SJSA1 (cell line): ENCODE measurements around the gene CEP78. TPM values are rescaled to one million over a fixed set of nuclear protein-coding genes. Genes with fewer than 3 reads are reported as not detected.
A peak's percentile ranks its signal among the peaks of the same experiment; 100 is the strongest.

Experiments used
- DNase-seq, 2 experiments: peaks; one replicate each; pipeline ENCODE4 v3.0.0-alpha.2; 2015 to 2020; ENCODE audit warnings: low spot score in 2 of 2, low read depth in 1 of 2
- H3K27ac ChIP-seq: fragments of 250-450 bp; sonication (Bioruptor Pico); 2 replicates; pipeline ENCODE4 v1.5.1; 2020; ENCODE audit warnings: mild to moderate bottlenecking, moderate library complexity
- H3K27me3 ChIP-seq: fragments of 250-450 bp; sonication (Bioruptor Pico); replicated peaks from 2 replicates; pipeline ENCODE4 v1.5.1; 2020; ENCODE audit warnings: mild to moderate bottlenecking, moderate library complexity
- H3K36me3 ChIP-seq: fragments of 250-450 bp; sonication (Bioruptor Pico); 2 replicates; pipeline ENCODE4 v1.5.1; 2020; ENCODE audit warnings: mild to moderate bottlenecking
- H3K4me1 ChIP-seq: fragments of 250-450 bp; sonication (Bioruptor Pico); replicated peaks from 2 replicates; pipeline ENCODE4 v1.6.1; 2021; ENCODE audit warnings: mild to moderate bottlenecking
- H3K4me3 ChIP-seq: fragments of 250-450 bp; sonication (Bioruptor Pico); 2 replicates; pipeline ENCODE4 v1.5.1; 2020; ENCODE audit warnings: mild to moderate bottlenecking
- H3K9me3 ChIP-seq: fragments of 250-450 bp; sonication (Bioruptor Pico); replicated peaks from 2 replicates; pipeline ENCODE4 v1.5.1; 2020; ENCODE audit warnings: mild to moderate bottlenecking
- total RNA-seq: library from RNA; depleted of rRNA; stranded (reverse); fragments of >200 nt; shearing (Covaris generic); gene quantifications from 2 replicates; pipeline ENCODE4 v1.2.3, GENCODE V29; 2014

Gene CEP78
- total RNA-seq, 1 experiment from 2014 or later = 53.4 TPM

DNA sequence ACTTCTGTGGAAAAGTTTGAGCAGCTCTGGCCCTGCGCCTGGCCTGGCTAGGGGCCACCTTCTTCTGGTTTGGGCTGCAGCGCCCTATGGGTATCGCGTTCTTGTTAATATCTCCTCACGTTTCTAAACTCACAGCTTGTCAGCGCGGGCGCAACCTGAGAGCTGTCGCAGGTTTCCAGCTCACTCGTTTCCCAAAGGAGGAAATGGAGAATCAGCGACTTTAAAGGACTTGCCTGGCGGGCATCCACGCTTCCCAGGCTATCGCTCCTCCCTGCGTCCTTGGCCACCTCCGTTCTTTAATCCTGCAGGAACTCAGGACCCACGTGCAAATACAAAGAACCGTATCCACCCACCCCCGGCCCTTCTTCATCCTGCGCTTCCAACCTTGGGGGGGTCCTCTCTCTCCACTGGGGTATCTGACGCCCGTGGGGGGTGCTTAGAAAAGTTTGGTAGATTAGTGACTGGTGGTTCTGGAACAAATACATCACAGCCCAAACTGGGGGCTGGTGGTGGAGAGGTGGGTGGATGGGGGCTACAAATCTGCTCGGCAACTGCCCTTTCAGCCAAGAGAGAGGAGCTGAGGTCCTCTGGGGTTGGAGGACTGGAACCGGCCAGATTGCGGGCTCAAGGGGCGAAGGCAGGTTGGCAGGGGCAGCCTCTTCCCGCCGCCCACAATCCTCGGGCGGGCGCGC, 60.5 kb downstream of the CEP78 start:
- no peak for DNase-seq
- H3K27ac ChIP-seq = no peak overlapping the region; the same call in 1 of the 2 replicates
- no peaks in the 10 kb centered on the region for H3K27me3 ChIP-seq
- peaks cover 4% of the 10 kb centered on the region for H3K4me1 ChIP-seq
- H3K9me3 ChIP-seq = no peaks in the 10 kb centered on the region
- peak overlapping the region; percentile 69 for H3K4me3 ChIP-seq
- H3K36me3 ChIP-seq = 0 out of 2 replicates have a peak, but pooled peaks cover 4% of the 10 kb centered on the region

- peak; percentile 80 to 91 for DNase-seq
- no peaks in the 10 kb centered on the region for H3K27me3 ChIP-seq
- H3K4me1 ChIP-seq = peaks cover 4% of the 10 kb centered on the region
- no peaks in the 10 kb centered on the region for H3K9me3 ChIP-seq
- no peak within 1 kb of the TSS; the same call in 1 of the 2 replicates for H3K27ac ChIP-seq
- peak within 1 kb of the TSS; percentile 69 for H3K4me3 ChIP-seq
- 0 out of 2 replicates have a peak, but pooled peaks cover 4% of the 10 kb centered on the region for H3K36me3 ChIP-seq
Measured at GRCh38 chr9:78296893-78297671, 61.2 kb downstream of the CEP78 start, which contains the start of gene PSAT1. PSAT1 (plus strand) TSS chr9:78297125; CDS start chr9:78297211, 86 bp downstream.

GRCh38 chr9:78297672-78297961, 61.7 kb downstream of the CEP78 start:
- H3K4me3 ChIP-seq = peak overlapping the region; percentile 69
- H3K36me3 ChIP-seq = 0 out of 2 replicates have a peak, but pooled peaks cover 4% of the 10 kb centered on the region
- no peak for DNase-seq
- H3K9me3 ChIP-seq = no peaks in the 10 kb centered on the region
- H3K27me3 ChIP-seq = no peaks in the 10 kb centered on the region
- H3K27ac ChIP-seq = no peak overlapping the region
- H3K4me1 ChIP-seq = peaks cover 4% of the 10 kb centered on the region

DNA sequence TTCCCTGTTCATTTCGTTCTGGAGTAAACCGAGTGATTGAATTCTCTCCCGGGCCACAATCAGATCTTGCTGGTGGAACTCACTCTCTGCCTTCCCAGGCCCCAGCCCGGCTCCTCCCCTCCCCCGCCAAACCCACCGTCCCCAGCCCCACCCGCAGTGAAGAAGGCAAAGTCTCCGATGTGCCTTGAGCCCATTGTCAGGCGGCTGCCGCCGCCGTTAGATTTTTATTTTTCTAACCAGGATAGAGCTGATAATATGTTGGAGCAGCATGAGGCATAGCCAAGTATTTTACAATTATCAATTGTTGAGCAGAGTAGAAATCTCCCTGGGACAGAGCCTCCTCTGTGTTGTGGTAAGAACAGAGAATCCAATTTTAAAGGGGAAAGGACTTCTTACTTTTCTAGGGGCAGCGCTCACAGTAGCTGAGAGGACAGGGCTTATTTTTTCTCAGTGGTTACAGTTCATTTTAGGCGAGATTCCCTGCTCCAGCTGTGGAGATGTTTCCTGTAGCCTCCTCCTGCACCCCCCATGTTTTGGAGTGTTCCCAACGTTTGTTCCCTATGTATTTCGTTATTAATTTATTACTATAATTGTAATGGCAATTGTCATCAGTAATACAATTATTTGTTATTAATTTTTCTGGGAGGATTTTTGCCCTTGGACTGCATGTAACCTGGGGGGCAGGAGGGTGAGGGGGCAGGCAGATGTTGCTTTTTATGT, 62.3 kb downstream of the CEP78 start:
- H3K36me3 ChIP-seq = 0 out of 2 replicates have a peak, but pooled peaks cover 4% of the 10 kb centered on the region
- no peaks in the 10 kb centered on the region for H3K27me3 ChIP-seq
- peak overlapping the region; percentile 69 for H3K4me3 ChIP-seq
- peaks cover 4% of the 10 kb centered on the region for H3K4me1 ChIP-seq
- no peak overlapping the region for H3K27ac ChIP-seq
- DNase-seq = no peak
- H3K9me3 ChIP-seq = no peaks in the 10 kb centered on the region

DNA sequence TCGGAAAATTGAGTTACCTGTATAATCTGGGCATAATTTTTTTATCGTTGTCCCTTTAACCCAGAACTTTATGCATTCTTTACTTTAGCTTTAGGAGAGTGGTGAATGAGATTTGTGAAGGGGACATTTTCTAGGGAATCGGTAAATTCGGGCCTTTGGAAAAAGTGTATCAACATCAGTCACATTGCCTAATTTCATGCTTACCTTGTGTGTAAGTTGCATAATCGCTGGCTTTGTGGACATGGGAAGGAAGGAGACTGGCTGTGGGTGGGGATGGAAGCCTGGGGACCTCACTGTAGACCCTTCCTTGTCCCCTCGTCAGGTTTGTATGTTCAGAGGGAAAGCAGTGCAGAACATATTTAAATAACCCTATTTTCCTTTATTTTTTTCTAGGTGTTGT, 64.3 kb downstream of the CEP78 start:
- no peak for DNase-seq
- H3K36me3 ChIP-seq = peaks cover 4% of the 10 kb centered on the region; the same call in 1 of the 2 replicates
- peaks cover 4% of the 10 kb centered on the region for H3K4me1 ChIP-seq
- no peak overlapping the region for H3K4me3 ChIP-seq
- H3K27me3 ChIP-seq = no peaks in the 10 kb centered on the region
- no peak overlapping the region for H3K27ac ChIP-seq
- H3K9me3 ChIP-seq = no peaks in the 10 kb centered on the region

DNA sequence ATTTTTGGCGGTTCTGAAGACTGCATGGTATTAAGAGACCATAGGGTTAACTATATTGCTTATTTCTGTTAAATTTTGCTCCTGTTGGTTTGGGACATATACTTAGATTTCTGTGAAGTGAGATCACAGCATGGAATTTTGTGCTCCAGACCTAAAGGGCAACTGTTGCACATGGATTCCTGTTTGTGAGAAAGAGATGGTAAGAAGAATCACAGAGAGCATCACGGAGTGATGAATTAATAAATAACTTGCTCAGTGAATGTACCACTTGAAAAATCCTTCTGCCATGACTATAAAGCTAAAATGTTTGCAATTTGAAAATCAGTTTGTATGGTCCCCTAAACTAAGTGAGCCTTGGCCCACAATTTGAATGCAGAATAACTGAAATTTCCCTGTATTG, 65.6 kb downstream of the CEP78 start:
- Histone ChIP-seq H3K27ac (no peak overlapping the region), H3K36me3 (peaks cover 4% of the 10 kb centered on the region; the same call in 1 of the 2 replicates), H3K9me3 (no peaks in the 10 kb centered on the region), H3K4me3 (no peak overlapping the region), H3K4me1 (peaks cover 4% of the 10 kb centered on the region), H3K27me3 (no peaks in the 10 kb centered on the region)
- DNase-seq = no peak

DNA sequence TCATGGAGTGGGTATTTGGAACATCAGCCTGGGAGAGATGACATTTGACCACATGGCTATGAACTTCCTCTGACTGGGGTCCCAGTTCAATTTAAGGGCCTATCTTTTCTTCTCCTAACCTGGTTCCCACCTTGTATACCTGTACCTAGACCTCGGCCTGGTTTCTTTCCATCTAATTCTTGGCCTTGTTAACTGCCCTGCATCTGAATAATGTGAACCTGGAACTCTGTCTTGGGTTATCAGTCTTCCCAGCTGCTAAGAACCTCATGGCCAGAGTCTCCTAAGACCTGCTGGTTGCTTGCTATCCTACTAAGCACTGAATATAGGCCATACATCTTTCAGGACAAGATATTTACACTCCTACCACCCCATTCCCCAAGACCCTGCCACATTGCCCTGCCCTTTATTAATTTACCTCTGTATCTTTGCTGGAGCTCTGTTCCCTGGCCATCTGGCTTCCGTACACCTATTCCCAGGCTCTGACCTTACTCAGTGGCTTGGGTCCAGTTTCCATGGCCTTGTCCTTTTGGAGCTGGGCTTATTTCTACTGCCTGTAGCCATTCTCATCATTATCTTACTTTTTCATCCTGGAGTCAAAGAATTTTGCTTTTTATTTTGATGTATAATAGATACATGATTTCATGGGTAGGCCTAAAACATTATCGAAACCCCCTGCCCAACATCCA, 67.6 kb downstream of the CEP78 start:
- H3K9me3 ChIP-seq = no peaks in the 10 kb centered on the region
- DNase-seq = no peak
- H3K27ac ChIP-seq = no peak overlapping the region
- H3K4me3 ChIP-seq = no peak overlapping the region
- H3K4me1 ChIP-seq = no peaks in the 10 kb centered on the region
- no peaks in the 10 kb centered on the region for H3K27me3 ChIP-seq
- peaks cover 7% of the 10 kb centered on the region for H3K36me3 ChIP-seq

GRCh38 chr9:78304357-78304756, 68.5 kb downstream of the CEP78 start:
- Histone ChIP-seq H3K4me3 (no peak overlapping the region), H3K27ac (no peak overlapping the region), H3K4me1 (no peaks in the 10 kb centered on the region), H3K9me3 (no peaks in the 10 kb centered on the region), H3K27me3 (no peaks in the 10 kb centered on the region), H3K36me3 (peaks cover 7% of the 10 kb centered on the region)
- no peak for DNase-seq

- no peak for DNase-seq
- Histone ChIP-seq H3K9me3 (no peaks in the 10 kb centered on the region), H3K27ac (no peak overlapping the region), H3K27me3 (no peaks in the 10 kb centered on the region), H3K36me3 (peaks cover 3% of the 10 kb centered on the region), H3K4me1 (no peaks in the 10 kb centered on the region), H3K4me3 (no peak overlapping the region)
Measured at GRCh38 chr9:78306222-78307076, 70.6 kb downstream of the CEP78 start.

DNA sequence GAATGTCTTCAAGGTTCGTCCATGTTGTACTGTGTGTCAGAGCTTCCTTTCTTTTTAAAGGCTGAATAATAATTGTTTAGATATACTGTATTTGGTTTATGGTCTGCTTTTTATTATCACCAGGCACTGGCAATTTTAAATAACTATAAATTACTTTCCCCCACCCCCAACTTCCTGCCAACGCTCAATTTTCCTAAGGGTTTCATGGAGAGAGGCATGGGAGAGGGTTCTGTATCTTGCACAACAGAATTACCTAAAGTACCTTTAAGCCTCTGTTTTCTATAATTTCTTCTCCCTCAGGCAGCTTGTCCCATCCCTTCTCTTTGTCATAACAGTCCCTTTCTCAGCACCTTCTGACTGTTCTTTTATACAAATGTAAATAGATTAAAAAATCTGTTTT, 71.5 kb downstream of the CEP78 start:
- Histone ChIP-seq H3K9me3 (no peaks in the 10 kb centered on the region), H3K27ac (no peak overlapping the region), H3K4me3 (no peak overlapping the region), H3K36me3 (peaks cover 3% of the 10 kb centered on the region), H3K27me3 (no peaks in the 10 kb centered on the region), H3K4me1 (no peaks in the 10 kb centered on the region)
- DNase-seq = no peak

DNA sequence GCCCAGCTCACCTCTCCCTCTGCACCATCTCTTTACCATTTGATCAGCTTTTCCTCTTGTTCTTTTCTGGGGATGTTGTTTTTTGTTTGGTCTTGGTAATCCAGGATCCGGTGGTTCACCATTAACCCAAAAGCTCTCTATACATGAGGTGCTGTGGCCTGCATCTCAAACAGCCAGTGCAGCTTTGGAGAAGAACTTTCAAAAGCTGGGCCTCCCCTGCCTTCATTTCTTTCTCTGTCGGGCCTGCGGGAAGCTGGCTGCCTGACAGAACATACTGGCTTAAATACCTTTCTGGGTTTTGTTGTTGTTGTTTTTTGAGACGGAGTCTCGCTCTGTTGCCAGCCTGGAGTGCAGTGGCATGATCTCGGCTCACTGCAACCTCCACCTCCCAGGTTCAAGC, 73.2 kb downstream of the CEP78 start:
- Histone ChIP-seq H3K27ac (no peak overlapping the region), H3K36me3 (peaks cover 3% of the 10 kb centered on the region), H3K4me3 (no peak overlapping the region), H3K4me1 (no peaks in the 10 kb centered on the region), H3K27me3 (no peaks in the 10 kb centered on the region), H3K9me3 (no peaks in the 10 kb centered on the region)
- no peak for DNase-seq

GRCh38 chr9:78311075-78311474, 75.2 kb downstream of the CEP78 start:
- H3K9me3 ChIP-seq = no peaks in the 10 kb centered on the region

More at GRCh38 chr9:78311075-78311474, 75.2 kb downstream of the CEP78 start:
- Histone ChIP-seq H3K36me3 (peaks cover 3% of the 10 kb centered on the region; the same call in 1 of the 2 replicates), H3K27me3 (no peaks in the 10 kb centered on the region), H3K4me3 (no peak overlapping the region), H3K4me1 (no peaks in the 10 kb centered on the region), H3K27ac (no peak overlapping the region)
- DNase-seq = no peak
